Spleen (tissue), 7 donors: ENCODE measurements around the gene PPIL6.

Experiments used
- POLR2AphosphoS5 ChIP-seq, 3 donors: sonication (generic); formaldehyde crosslinking; IDR thresholded peaks; one replicate each; pipeline ENCODE4 v1.5.1; 2017; ENCODE audit warnings: antibody characterized with exemption in 3 of 3
- TF ChIP-seq, protein P1 (sequence below), 11 experiments: fragments of 200-600 bp in 7 of 11; fragments of 450-650 bp in 4 of 11; sonication (generic) in 4 of 11; IDR thresholded peaks in 8 of 11; conservative IDR thresholded peaks in 3 of 11; 1 replicate in 7 of 11; 2 replicates in 4 of 11; pipeline versions ENCODE4 v1.4.0 to v1.8.0; 2016 to 2021; ENCODE audit warnings: antibody characterized with exemption in 11 of 11, inconsistent platforms in 4 of 11, mild to moderate bottlenecking in 1 of 11
- donor health status: DM: no; HTN: no; CAD: no; lungs with moderate emphysema.
- donor health status: DM: no; HTN: no; CAD: no.
- donor health status: DM: no; HTN: no; CAD: no.

DNA sequence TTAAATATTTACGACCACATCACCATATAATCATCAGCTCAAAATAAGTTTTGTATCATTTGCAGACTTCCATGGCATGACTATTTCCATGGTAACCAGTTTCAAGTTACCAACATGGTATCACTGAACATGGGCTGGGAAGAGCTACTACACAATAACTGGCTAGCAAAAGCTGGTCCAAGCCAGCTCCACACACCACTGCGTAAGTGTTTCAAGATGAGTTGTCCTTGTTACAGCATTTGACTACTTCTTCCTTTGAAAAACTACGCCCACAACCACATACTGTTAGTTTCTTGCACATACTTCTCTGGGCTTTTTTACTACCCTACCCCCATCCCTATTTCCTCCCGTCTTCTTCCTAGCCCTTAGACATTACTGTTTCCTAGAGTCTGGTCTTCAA is 66.7 kb downstream of the PPIL6 start:
- peak in 1 of 3 donors; percentile 31 for TF ChIP-seq POLR2AphosphoS5 (IDR thresholded peaks at IDR 0.05)
- TF ChIP-seq, protein P1, sequence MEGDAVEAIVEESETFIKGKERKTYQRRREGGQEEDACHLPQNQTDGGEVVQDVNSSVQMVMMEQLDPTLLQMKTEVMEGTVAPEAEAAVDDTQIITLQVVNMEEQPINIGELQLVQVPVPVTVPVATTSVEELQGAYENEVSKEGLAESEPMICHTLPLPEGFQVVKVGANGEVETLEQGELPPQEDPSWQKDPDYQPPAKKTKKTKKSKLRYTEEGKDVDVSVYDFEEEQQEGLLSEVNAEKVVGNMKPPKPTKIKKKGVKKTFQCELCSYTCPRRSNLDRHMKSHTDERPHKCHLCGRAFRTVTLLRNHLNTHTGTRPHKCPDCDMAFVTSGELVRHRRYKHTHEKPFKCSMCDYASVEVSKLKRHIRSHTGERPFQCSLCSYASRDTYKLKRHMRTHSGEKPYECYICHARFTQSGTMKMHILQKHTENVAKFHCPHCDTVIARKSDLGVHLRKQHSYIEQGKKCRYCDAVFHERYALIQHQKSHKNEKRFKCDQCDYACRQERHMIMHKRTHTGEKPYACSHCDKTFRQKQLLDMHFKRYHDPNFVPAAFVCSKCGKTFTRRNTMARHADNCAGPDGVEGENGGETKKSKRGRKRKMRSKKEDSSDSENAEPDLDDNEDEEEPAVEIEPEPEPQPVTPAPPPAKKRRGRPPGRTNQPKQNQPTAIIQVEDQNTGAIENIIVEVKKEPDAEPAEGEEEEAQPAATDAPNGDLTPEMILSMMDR (IDR thresholded peaks at IDR 0.05 in 8 of 11, conservative IDR thresholded peaks at IDR 0.05 in 3 of 11), result no peak
